ENCODE measurements around the gene NOD2.

The NOD2 gene

DNA sequence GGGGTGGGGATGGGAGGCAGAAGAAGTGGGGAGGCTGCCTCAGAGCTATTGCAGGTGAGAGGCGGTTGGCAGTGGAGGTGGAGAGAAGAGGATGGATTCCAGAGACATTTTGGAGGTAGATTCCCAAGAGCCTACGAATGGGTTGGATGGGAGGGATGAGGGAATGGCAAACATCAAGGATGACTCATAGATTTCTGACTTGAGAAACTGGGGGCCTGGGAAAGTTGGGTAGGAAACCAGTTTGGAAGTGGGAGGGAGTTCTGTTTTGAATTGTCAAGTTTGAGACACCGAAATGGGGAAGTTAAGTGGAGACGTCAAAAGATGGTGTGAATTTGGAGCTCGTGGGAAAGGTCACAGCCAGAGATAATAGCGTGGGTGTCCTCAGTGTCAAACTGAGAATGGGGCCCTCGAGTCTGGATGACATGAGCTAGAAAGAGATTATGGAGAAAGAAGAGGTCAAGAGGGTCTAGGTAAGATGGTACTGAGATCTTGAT, 42.3 kb downstream of the NOD2 start:
- Histone ChIP-seq H3K27me3 (ENCODE audit: control insufficient read depth in 1 of 2, insufficient read depth in 2 of 2, low read length in 2 of 2) (no peaks in the 10 kb centered on the region), H3K4me3 (ENCODE audit: low read length in 2 of 2) (no peak overlapping the region), H3K4me1 (ENCODE audit: control insufficient read depth, insufficient read depth, low read length) (peaks cover 8% of the 10 kb centered on the region), H3K36me3 (ENCODE audit: control insufficient read depth in 2 of 2, insufficient read depth in 2 of 2, low read length in 2 of 2) (no peaks in the 10 kb centered on the region), H3K9ac (ENCODE audit: low read length in 2 of 2) (no peak overlapping the region), H3K27ac (ENCODE audit: low read length) (no peak overlapping the region), H3K9me3 (ENCODE audit: control insufficient read depth in 2 of 2, low read length in 2 of 2) (no peaks in the 10 kb centered on the region)

DNA sequence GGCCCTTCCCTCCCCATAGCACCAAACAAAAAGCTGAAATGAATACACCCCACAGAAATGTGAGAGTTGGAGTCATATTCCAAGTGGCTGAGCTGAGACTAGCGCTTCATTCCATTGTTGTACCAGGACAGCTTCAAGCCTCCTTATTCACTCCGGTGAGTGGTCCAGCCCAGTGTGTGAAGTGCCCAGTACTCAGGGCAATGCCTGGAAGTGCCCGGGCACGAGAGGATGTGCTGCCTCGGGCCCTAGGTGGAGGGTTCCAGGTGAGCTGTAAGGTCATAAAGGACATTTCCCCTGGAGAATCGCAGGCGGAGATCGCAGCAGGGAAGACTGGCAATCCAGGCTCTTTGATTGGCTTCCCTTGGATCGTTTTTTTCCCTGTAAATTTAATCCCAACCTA, 43.0 kb downstream of the NOD2 start:
- Histone ChIP-seq H3K4me3 (ENCODE audit: low read length in 2 of 2) (no peak overlapping the region), H3K9me3 (ENCODE audit: control insufficient read depth in 2 of 2, low read length in 2 of 2) (no peaks in the 10 kb centered on the region), H3K36me3 (ENCODE audit: control insufficient read depth in 2 of 2, insufficient read depth in 2 of 2, low read length in 2 of 2) (no peaks in the 10 kb centered on the region), H3K27me3 (ENCODE audit: control insufficient read depth in 1 of 2, insufficient read depth in 2 of 2, low read length in 2 of 2) (no peaks in the 10 kb centered on the region), H3K9ac (ENCODE audit: low read length in 2 of 2) (no peak overlapping the region), H3K4me1 (ENCODE audit: control insufficient read depth, insufficient read depth, low read length) (peaks cover 11% of the 10 kb centered on the region), H3K27ac (ENCODE audit: low read length) (no peak overlapping the region)

DNA sequence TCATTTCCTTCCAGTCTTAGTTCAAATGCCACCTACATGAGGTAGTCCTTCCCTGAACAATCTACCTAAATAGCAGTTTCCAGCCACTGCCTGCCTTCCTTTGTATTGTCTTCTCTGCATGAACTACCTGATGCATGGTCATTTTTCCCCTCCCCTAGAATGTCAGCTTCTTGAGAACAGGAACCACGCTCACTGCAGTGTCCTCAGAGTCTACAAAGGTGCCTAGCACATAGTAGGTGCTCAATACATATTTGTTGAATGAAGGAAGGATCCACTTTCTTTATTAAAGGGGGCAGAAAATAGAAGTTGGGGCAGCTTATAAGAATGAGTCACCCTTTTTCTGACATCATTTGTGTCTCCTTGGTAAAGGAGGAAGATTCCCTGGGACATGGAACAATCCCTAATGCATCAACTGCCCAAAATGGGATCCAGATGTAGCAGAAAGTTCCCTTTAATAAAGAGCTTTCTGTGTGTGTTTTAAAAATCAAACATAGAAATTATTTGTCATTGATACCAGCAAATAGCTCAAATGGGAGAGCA, 44.1 kb downstream of the NOD2 start:
- H3K9ac ChIP-seq (ENCODE audit: low read length in 2 of 2): no peak overlapping the region
- H3K27me3 ChIP-seq (ENCODE audit: control insufficient read depth in 1 of 2, insufficient read depth in 2 of 2, low read length in 2 of 2): no peaks in the 10 kb centered on the region
- H3K4me1 ChIP-seq (ENCODE audit: control insufficient read depth, insufficient read depth, low read length): peaks cover 6% of the 10 kb centered on the region
- no peak overlapping the region for H3K27ac ChIP-seq (ENCODE audit: low read length)
- no peaks in the 10 kb centered on the region for H3K9me3 ChIP-seq (ENCODE audit: control insufficient read depth in 2 of 2, low read length in 2 of 2)
- H3K4me3 ChIP-seq (ENCODE audit: low read length in 2 of 2): no peak overlapping the region
- H3K36me3 ChIP-seq (ENCODE audit: control insufficient read depth in 2 of 2, insufficient read depth in 2 of 2, low read length in 2 of 2): no peaks in the 10 kb centered on the region

DNA sequence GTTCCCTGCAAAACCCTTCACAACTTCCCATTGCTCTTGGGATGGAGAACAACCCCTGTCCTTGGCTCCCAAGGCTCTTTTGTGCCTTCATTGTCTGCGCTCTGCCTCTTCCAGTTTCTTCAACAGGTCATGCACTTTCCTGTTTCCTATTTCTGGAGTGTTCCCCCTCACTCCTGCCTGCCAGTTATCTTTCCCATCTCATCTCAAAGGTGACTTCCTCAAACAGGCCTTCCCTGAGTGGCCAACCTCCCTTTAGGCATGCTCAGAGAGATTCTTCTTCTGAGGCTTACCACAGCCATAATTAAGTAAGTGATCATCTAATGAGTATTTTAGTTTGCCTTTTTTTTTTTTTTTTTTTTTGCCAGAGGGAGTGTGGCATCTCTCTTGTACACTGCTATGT, 45.6 kb downstream of the NOD2 start:
- Histone ChIP-seq H3K4me1 (ENCODE audit: control insufficient read depth, insufficient read depth, low read length) (peaks cover 6% of the 10 kb centered on the region), H3K9ac (ENCODE audit: low read length in 2 of 2) (no peak overlapping the region), H3K4me3 (ENCODE audit: low read length in 2 of 2) (no peak overlapping the region)

DNA sequence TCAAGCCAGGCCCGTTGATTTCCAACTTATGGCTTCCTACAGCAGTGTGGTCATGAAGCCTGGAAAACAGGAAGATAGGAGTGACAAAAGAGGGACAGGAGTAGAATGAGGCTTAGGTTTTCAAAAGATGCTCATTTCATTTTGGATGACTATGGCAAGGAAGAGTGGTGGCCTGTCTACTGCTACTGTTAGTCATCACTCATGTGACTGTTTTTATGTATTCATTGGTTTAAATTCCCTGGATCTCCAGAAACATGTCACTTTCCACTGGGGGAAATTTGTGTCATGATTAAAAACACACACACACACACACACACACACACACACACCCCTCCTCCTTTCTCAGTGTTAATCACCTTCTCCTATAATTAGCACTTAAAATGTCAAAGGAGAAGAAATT, 47.3 kb downstream of the NOD2 start:
- H3K36me3 ChIP-seq (ENCODE audit: control insufficient read depth in 2 of 2, insufficient read depth in 2 of 2, low read length in 2 of 2): peaks cover 0 to 3% of the 10 kb centered on the region in 2 donors
- H3K27ac ChIP-seq (ENCODE audit: low read length): no peak overlapping the region
- H3K4me3 ChIP-seq (ENCODE audit: low read length in 2 of 2): no peak overlapping the region
- H3K4me1 ChIP-seq (ENCODE audit: control insufficient read depth, insufficient read depth, low read length): peaks cover 6% of the 10 kb centered on the region
- H3K9me3 ChIP-seq (ENCODE audit: control insufficient read depth in 2 of 2, low read length in 2 of 2): no peaks in the 10 kb centered on the region
- H3K27me3 ChIP-seq (ENCODE audit: control insufficient read depth in 1 of 2, insufficient read depth in 2 of 2, low read length in 2 of 2): no peaks in the 10 kb centered on the region
- H3K9ac ChIP-seq (ENCODE audit: low read length in 2 of 2): peak overlapping the region in 1 of 2 donors; percentile 80

More for the DNA sequence above, 45.6 kb downstream of the NOD2 start:
- no peaks in the 10 kb centered on the region for H3K27me3 ChIP-seq (ENCODE audit: control insufficient read depth in 1 of 2, insufficient read depth in 2 of 2, low read length in 2 of 2)
- H3K27ac ChIP-seq (ENCODE audit: low read length): no peak overlapping the region
- no peaks in the 10 kb centered on the region for H3K9me3 ChIP-seq (ENCODE audit: control insufficient read depth in 2 of 2, low read length in 2 of 2)
- H3K36me3 ChIP-seq (ENCODE audit: control insufficient read depth in 2 of 2, insufficient read depth in 2 of 2, low read length in 2 of 2): no peaks in the 10 kb centered on the region

DNA sequence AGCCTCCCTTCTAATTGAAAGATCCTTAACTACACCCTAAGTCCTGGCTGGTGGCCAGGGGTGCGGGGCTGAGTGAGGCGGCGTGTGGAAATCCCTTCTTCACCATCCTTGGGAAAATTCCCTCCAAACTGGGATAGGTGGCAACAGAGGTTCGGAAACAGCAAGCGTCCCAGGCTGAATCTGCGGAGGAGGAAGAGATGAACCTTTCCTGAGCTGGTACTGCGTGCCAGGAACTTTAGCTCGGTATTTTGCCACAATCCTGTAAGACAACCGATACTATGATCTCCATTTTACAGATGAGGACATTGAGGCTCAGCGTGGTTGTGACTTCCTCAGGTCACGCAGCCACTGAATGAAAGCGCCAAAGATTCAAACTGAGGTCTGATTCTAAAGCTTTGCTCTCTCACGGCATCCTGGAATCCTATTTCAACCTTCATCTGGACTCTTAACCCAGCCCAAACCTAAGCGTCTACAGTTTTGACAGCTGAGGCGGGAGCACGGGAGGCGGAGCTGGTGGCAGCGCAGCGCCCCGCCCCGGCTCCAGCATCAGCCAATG, 47.9 kb downstream of the NOD2 start:
- Histone ChIP-seq H3K27ac (ENCODE audit: low read length) (peak overlapping the region; percentile 58), H3K36me3 (ENCODE audit: control insufficient read depth in 2 of 2, insufficient read depth in 2 of 2, low read length in 2 of 2) (peaks cover 0 to 3% of the 10 kb centered on the region in 2 donors), H3K9ac (ENCODE audit: low read length in 2 of 2) (peak overlapping the region; percentile 74 to 80), H3K4me1 (ENCODE audit: control insufficient read depth, insufficient read depth, low read length) (peaks cover 6% of the 10 kb centered on the region), H3K4me3 (ENCODE audit: low read length in 2 of 2) (peak overlapping the region; percentile 86 to 91), H3K27me3 (ENCODE audit: control insufficient read depth in 1 of 2, insufficient read depth in 2 of 2, low read length in 2 of 2) (no peaks in the 10 kb centered on the region), H3K9me3 (ENCODE audit: control insufficient read depth in 2 of 2, low read length in 2 of 2) (no peaks in the 10 kb centered on the region)

DNA sequence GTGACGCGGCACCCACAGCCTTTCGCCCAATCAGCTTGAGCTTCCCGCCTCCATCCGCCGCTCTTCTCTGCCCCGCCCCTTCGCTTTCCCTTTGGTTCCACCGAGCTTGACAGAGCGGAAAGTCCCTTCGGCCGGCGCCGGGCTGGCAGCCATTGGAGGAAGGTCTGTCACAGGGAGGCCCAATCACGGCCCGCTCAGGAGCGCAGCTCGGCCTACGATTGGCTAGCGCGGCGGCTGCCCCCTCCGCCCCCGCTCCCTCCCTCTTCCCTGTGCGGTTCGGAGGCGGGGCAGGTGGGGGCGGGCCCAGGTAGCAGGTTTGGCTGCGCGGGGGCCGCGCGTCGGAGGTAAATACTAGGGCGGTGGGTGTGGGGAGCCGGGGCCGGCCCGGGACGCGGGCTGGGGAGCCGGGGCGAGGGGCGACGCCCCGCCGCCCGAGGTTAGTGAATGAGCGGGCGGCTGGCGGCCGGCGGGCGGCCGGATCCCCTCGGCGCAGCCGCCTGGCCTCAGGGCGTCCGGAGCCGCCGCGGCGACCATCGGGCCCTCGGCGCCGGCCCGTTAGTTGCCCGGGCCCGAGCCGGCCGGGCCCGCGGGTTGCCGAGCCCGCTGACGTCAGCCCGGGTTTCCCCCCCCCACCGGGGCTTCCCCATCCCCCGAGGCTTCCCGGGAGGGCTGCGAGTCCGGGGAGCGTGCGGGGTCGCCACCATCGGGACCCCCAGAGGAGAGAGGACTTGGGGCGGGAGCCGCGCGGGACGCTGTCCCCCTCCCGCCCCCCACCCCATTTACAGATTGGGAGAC, 48.6 kb downstream of the NOD2 start, which contains the start of gene CYLD:
TSS of gene CYLD (plus strand) at position 306 of the 795 bp plus-strand sequence. CDS start 7,613 bp downstream, outside the sequence.
- no peaks in the 10 kb centered on the region for H3K9me3 ChIP-seq (ENCODE audit: control insufficient read depth in 2 of 2, low read length in 2 of 2)

DNA sequence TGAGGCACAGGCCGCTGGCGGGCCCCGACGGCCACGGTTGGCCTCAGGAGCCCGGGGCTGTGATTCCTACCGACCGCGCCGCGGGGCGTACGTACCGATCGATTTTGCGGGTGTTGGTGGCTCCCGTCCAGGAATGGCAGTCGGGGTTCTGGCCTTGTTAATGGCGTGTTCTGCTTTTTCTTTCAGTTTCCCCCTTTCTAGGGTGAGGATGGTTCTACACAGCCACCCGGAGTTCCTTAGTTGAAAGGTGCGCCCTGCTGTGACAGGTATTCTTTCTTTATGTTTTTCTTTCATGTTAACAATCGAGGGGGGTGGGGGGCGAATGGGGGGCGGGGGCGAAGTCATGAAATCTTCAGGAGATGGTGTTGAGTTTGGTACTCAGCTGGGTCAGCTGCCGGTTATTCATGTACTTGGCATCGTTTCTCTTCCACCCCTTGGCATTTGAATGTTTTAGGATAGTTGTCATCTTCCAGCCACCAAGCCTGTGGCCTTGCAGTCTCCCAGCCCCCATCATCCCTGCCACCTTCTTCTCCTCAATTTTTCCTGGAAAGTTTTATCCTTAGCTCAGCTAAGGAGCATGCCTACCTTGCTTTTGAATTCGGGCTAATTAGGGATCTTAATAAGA, 49.3 kb downstream of the NOD2 start:
- Histone ChIP-seq H3K9me3 (ENCODE audit: control insufficient read depth in 2 of 2, low read length in 2 of 2) (no peaks in the 10 kb centered on the region), H3K27me3 (ENCODE audit: control insufficient read depth in 1 of 2, insufficient read depth in 2 of 2, low read length in 2 of 2) (no peaks in the 10 kb centered on the region), H3K27ac (ENCODE audit: low read length) (peak overlapping the region; percentile 79), H3K9ac (ENCODE audit: low read length in 2 of 2) (peak overlapping the region; percentile 93 to 95), H3K4me3 (ENCODE audit: low read length in 2 of 2) (peak overlapping the region; percentile 82 to 86), H3K4me1 (ENCODE audit: control insufficient read depth, insufficient read depth, low read length) (peaks cover 6% of the 10 kb centered on the region), H3K36me3 (ENCODE audit: control insufficient read depth in 2 of 2, insufficient read depth in 2 of 2, low read length in 2 of 2) (peaks cover 0 to 3% of the 10 kb centered on the region in 2 donors)

More for the DNA sequence above, 48.6 kb downstream of the NOD2 start, which contains the start of gene CYLD:
- peaks cover 6% of the 10 kb centered on the region for H3K4me1 ChIP-seq (ENCODE audit: control insufficient read depth, insufficient read depth, low read length)
- H3K4me3 ChIP-seq (ENCODE audit: low read length in 2 of 2): peak within 1 kb of the TSS; percentile 86 to 91
- peak within 1 kb of the TSS; percentile 93 to 95 for H3K9ac ChIP-seq (ENCODE audit: low read length in 2 of 2)
- H3K27ac ChIP-seq (ENCODE audit: low read length): peak within 1 kb of the TSS; percentile 79
- peaks cover 0 to 3% of the 10 kb centered on the region in 2 donors for H3K36me3 ChIP-seq (ENCODE audit: control insufficient read depth in 2 of 2, insufficient read depth in 2 of 2, low read length in 2 of 2)
- H3K27me3 ChIP-seq (ENCODE audit: control insufficient read depth in 1 of 2, insufficient read depth in 2 of 2, low read length in 2 of 2): no peaks in the 10 kb centered on the region

DNA sequence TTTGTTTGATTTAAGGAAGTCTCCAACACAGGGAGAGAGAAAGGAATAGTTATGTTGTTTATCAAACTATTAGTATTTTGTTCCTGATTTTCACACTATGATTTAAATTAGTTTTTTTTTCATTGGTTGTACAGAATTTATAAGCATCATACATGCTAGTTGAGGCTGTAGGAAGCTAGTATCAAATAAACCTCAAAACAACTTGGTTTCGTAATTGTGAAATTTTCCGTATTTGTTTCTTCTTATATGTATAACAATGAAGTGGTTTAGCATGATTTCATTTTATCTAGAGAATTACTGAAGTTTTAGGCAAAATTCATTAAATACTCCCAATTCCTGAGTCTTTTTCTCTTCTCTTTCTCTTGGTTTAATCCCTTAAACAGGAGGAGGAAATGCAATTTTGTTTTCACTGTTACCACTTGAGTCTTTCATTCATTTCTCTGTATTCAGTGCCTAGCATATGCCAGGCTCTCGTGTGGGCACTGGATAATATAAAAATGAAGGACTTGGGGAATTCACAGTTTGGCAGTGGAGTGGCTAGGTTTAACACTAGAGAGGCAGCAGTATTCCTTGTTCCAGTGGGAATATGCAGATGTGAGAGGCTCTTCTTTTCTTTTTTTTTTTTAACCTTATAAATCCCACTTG, 50.3 kb downstream of the NOD2 start:
- Histone ChIP-seq H3K36me3 (ENCODE audit: control insufficient read depth in 2 of 2, insufficient read depth in 2 of 2, low read length in 2 of 2) (peaks cover 0 to 3% of the 10 kb centered on the region in 2 donors), H3K9me3 (ENCODE audit: control insufficient read depth in 2 of 2, low read length in 2 of 2) (no peaks in the 10 kb centered on the region), H3K9ac (ENCODE audit: low read length in 2 of 2) (no peak overlapping the region), H3K4me1 (ENCODE audit: control insufficient read depth, insufficient read depth, low read length) (peaks cover 6% of the 10 kb centered on the region), H3K27me3 (ENCODE audit: control insufficient read depth in 1 of 2, insufficient read depth in 2 of 2, low read length in 2 of 2) (no peaks in the 10 kb centered on the region), H3K27ac (ENCODE audit: low read length) (no peak overlapping the region), H3K4me3 (ENCODE audit: low read length in 2 of 2) (peak overlapping the region in 1 of 2 donors; percentile 59)

DNA sequence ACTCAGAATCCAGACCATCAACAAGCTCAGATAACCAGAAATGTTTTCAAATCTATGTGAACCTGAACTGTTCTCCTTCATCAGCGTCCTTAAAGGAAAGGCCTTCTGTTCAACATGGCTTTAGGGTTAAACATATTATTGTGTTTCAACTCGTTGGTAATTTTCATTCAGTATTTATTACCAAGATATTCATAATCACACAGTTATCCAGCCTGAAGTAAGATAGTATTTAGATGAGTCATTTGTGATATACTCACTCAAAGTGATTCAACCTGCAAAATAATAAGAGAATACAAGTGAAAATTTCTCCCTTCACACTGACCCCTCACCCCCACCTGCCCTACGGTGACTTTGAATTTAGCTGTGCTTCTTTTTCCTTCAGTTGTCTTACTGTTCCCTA, 51.5 kb downstream of the NOD2 start:
- Histone ChIP-seq H3K4me3 (ENCODE audit: low read length in 2 of 2) (no peak overlapping the region), H3K9ac (ENCODE audit: low read length in 2 of 2) (no peak overlapping the region), H3K9me3 (ENCODE audit: control insufficient read depth in 2 of 2, low read length in 2 of 2) (no peaks in the 10 kb centered on the region), H3K27ac (ENCODE audit: low read length) (no peak overlapping the region), H3K27me3 (ENCODE audit: control insufficient read depth in 1 of 2, insufficient read depth in 2 of 2, low read length in 2 of 2) (no peaks in the 10 kb centered on the region), H3K36me3 (ENCODE audit: control insufficient read depth in 2 of 2, insufficient read depth in 2 of 2, low read length in 2 of 2) (peaks cover 0 to 3% of the 10 kb centered on the region in 2 donors), H3K4me1 (ENCODE audit: control insufficient read depth, insufficient read depth, low read length) (peaks cover 6% of the 10 kb centered on the region)
